ENCODE measurements around the gene RPL34. TPM values are rescaled to one million over a fixed set of nuclear protein-coding genes. Genes with fewer than 3 reads are reported as not detected.

The RPL34 gene
- total RNA-seq, 2 donors from 2014 or later = 804 to 1,203 TPM

- Histone ChIP-seq H3K4me3 (peak overlapping the region in 1 of 2 donors; percentile 56), H3K4me1 (peaks cover 32% of the 10 kb centered on the region), H3K36me3 (replicated peaks in 1 of 2; ENCODE audit: insufficient read depth in 1 of 2, low read depth in 2 of 2) (peaks cover 13 to 24% of the 10 kb centered on the region in 2 donors), H3K27me3 (no peaks in the 10 kb centered on the region), H3K9me3 (no peaks in the 10 kb centered on the region), H3K27ac (peak overlapping the region in 2 of 4 donors; percentile 86 to 88)
- TF ChIP-seq POLR2A (IDR thresholded peaks at IDR 0.05) = no peak
- TF ChIP-seq, protein P1, sequence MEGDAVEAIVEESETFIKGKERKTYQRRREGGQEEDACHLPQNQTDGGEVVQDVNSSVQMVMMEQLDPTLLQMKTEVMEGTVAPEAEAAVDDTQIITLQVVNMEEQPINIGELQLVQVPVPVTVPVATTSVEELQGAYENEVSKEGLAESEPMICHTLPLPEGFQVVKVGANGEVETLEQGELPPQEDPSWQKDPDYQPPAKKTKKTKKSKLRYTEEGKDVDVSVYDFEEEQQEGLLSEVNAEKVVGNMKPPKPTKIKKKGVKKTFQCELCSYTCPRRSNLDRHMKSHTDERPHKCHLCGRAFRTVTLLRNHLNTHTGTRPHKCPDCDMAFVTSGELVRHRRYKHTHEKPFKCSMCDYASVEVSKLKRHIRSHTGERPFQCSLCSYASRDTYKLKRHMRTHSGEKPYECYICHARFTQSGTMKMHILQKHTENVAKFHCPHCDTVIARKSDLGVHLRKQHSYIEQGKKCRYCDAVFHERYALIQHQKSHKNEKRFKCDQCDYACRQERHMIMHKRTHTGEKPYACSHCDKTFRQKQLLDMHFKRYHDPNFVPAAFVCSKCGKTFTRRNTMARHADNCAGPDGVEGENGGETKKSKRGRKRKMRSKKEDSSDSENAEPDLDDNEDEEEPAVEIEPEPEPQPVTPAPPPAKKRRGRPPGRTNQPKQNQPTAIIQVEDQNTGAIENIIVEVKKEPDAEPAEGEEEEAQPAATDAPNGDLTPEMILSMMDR (IDR thresholded peaks at IDR 0.05) = no peak
- DNase-seq (no peak), ATAC-seq (no peak)
- intact Hi-C loops (cut with DNase I) = no loop called here
- WGBS, 2 donors = 28 to 42% methylated on average over 4 of the region's 4 CpGs
Measured at GRCh38 chr4:108622022-108622421, 1.6 kb downstream of the RPL34 start.

DNA sequence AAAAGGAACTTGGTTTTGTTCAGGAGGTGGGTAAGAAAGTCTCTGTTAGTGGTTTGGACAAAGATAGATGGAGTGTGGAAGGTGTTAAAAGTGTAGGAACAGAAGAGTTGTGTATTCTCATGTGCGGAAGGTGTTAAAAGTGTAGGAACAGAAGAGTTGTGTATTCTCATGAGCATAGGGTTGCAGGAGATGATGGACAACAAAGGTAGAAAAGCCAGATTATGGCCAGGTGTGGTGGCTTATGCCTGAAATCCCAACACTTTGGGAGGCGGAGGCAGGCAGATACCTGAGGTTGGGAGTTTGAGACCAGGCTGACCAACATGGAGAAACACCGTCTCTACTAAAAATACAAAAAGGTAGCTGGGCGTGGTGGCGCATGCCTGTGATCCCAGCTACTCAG, 2.5 kb downstream of the RPL34 start:
- WGBS, 2 donors = 72 to 76% methylated on average over 5 of the region's 5 CpGs
- DNase-seq = no peak
- intact Hi-C loops (cut with DNase I) = no loop called here
- Histone ChIP-seq H3K27ac (peak overlapping the region in 1 of 4 donors; percentile 0), H3K27me3 (no peaks in the 10 kb centered on the region), H3K4me3 (no peak overlapping the region), H3K4me1 (peaks cover 32% of the 10 kb centered on the region), H3K9me3 (no peaks in the 10 kb centered on the region), H3K36me3 (replicated peaks in 1 of 2; ENCODE audit: insufficient read depth in 1 of 2, low read depth in 2 of 2) (peaks cover 13 to 24% of the 10 kb centered on the region in 2 donors)
- no peak for ATAC-seq
- TF ChIP-seq, protein P1 (IDR thresholded peaks at IDR 0.05) = no peak
- no peak for TF ChIP-seq POLR2A (IDR thresholded peaks at IDR 0.05)

DNA sequence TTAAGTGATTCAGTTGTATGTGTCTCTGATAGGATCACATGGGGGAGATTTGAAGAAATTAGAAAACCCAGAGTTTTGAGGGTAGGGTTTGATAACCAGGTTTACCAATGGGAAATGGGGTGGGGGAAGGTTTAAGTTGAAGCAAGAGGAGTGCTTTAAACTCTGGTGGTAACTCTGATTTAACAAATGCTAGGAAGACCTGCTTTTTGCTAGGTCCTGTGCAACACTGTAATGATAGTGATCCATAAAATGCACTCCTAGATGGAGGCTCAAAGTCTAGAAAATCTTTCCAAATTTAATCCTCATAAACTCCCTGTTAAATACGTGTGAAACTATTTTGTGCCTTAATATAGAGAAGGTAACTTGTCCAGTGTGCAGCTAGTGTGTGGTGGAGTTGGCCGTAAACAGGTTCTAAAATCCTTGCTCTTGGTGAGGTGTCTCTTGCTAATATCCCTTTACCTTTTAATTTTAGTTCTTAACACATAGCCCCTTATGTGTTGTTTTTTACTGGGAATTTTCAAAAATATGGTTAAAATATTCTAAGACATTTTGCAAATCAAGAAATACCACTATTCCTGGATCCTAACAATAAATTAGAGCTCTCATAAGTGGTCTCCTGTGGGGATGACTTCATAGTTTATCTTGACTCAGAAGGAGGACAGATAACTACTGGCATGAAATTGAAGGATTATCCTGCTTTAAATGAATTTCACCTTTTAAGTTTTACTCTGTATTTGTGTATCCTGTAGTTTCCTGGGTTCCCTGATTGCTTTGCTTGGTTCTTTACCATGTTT, 4.1 kb downstream of the RPL34 start:
- TF ChIP-seq, protein P1 (IDR thresholded peaks at IDR 0.05) = no peak
- TF ChIP-seq POLR2A (IDR thresholded peaks at IDR 0.05) = no peak
- no peaks in the 10 kb centered on the region for H3K9me3 ChIP-seq
- DNase-seq (no peak), ATAC-seq (no peak)
- no peaks in the 10 kb centered on the region for H3K27me3 ChIP-seq
- intact Hi-C loops (cut with DNase I) = no loop called here
- H3K4me3 ChIP-seq = no peak overlapping the region
- peaks cover 30% of the 10 kb centered on the region for H3K4me1 ChIP-seq
- H3K27ac ChIP-seq = no peak overlapping the region
- peaks cover 13 to 24% of the 10 kb centered on the region in 2 donors for H3K36me3 ChIP-seq (replicated peaks in 1 of 2; ENCODE audit: insufficient read depth in 1 of 2, low read depth in 2 of 2)
- WGBS, 2 donors = 57 to 61% methylated on average over 2 of the region's 2 CpGs

DNA sequence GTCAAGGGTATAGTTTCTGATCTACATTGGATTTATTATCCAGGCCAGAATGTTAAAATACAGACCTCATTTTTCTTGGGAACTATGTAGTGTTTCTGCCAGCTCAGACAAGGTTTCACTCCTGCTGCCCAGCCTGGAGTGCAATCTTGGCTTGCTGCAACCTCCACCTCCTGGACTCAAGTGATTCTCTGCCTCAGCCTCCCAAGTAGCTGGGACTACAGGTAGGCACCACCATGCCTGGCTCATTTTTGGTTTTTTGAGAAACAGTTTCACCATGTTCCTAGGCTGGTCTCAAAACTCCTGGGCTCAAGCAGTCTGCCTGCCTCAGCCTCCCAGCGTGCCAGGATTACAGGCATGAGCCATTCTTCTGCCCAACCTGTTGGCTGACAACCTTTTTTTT, 5.7 kb downstream of the RPL34 start:
- 100% methylated on average over 1 of the region's 1 CpG for WGBS, 2 donors
- ATAC-seq (no peak), DNase-seq (no peak)
- H3K27ac ChIP-seq = no peak overlapping the region
- intact Hi-C loops (cut with DNase I) = no loop called here
- no peak overlapping the region for H3K4me3 ChIP-seq
- H3K36me3 ChIP-seq (replicated peaks in 1 of 2; ENCODE audit: insufficient read depth in 1 of 2, low read depth in 2 of 2) = peaks cover 13 to 31% of the 10 kb centered on the region in 2 donors
- H3K4me1 ChIP-seq = peaks cover 25% of the 10 kb centered on the region
- H3K27me3 ChIP-seq = no peaks in the 10 kb centered on the region
- no peak for TF ChIP-seq POLR2A (IDR thresholded peaks at IDR 0.05)
- H3K9me3 ChIP-seq = no peaks in the 10 kb centered on the region

- Histone ChIP-seq H3K27me3 (no peaks in the 10 kb centered on the region), H3K27ac (no peak overlapping the region), H3K4me1 (peaks cover 2% of the 10 kb centered on the region), H3K9me3 (no peaks in the 10 kb centered on the region), H3K36me3 (replicated peaks in 1 of 2; ENCODE audit: insufficient read depth in 1 of 2, low read depth in 2 of 2) (peaks cover 6 to 33% of the 10 kb centered on the region in 2 donors), H3K4me3 (no peak overlapping the region)
- ATAC-seq (no peak), DNase-seq (no peak)
- TF ChIP-seq, protein P1 (IDR thresholded peaks at IDR 0.05) = no peak
- no peak for TF ChIP-seq POLR2A (IDR thresholded peaks at IDR 0.05)
- intact Hi-C loops (cut with DNase I) = no loop called here
Measured at GRCh38 chr4:108628411-108628810, 8.0 kb downstream of the RPL34 start.

Data from body of pancreas (tissue), 4 donors.